CD8-positive, alpha-beta memory T cell (primary cell): ENCODE results near the gene PKP4. TPM values are rescaled to one million over a fixed set of nuclear protein-coding genes. Genes with fewer than 3 reads are reported as not detected.

Experiments
- CTCF ChIA-PET: fragments of 350-600 bp; sonication (Branson Sonifier 250); formaldehyde crosslinking; loops from one replicate; lab custom pipeline; 2021; ENCODE audit warnings: antibody characterized with exemption; lab: Charles Lee
- POLR2A ChIA-PET: fragments of 350-600 bp; sonication (Branson Sonifier 250); formaldehyde crosslinking; loops from one replicate; lab custom pipeline; 2021; ENCODE audit warnings: antibody characterized with exemption; lab: Charles Lee
- DNase-seq, 5 donors: peaks; one replicate each; pipeline versions ENCODE4 v3.0.0 to v3.0.0-alpha.2; 2020 to 2022; ENCODE audit warnings: mixed read lengths in 1 of 5
- H3K27ac ChIP-seq: one replicate; pipeline ENCODE4 v1.7.0; 2013; ENCODE audit warnings: low read depth, mild to moderate bottlenecking, low read length, moderate library complexity
- H3K27me3 ChIP-seq: 2 replicates; pipeline ENCODE4 v1.7.0; 2013; ENCODE audit warnings: low read length, mild to moderate bottlenecking; ENCODE audit not compliant: insufficient read depth, poor library complexity, severe bottlenecking
- H3K36me3 ChIP-seq: 2 replicates; pipeline ENCODE4 v1.7.0; 2013; ENCODE audit warnings: mild to moderate bottlenecking, low read length, moderate library complexity; ENCODE audit not compliant: insufficient read depth
- H3K4me1 ChIP-seq: 2 replicates; pipeline ENCODE4 v1.7.0; 2013; ENCODE audit warnings: mild to moderate bottlenecking, low read length, moderate library complexity; ENCODE audit not compliant: insufficient read depth
- H3K4me3 ChIP-seq: 2 replicates; pipeline ENCODE4 v1.7.0; 2013; ENCODE audit warnings: mild to moderate bottlenecking, low read length
- H3K9me3 ChIP-seq: 2 replicates; pipeline ENCODE4 v1.7.0; 2013; ENCODE audit warnings: mild to moderate bottlenecking, low read length
- H3K27ac Mint-ChIP-seq, 8 donors: one replicate each; pipeline ENCODE4 v1.8.0; 2020 to 2021; ENCODE audit warnings: mixed read lengths in 8 of 8, mild to moderate bottlenecking in 6 of 8, inconsistent platforms in 3 of 8, moderate library complexity in 3 of 8
- H3K27me3 Mint-ChIP-seq, 2 donors: one replicate each; pipeline ENCODE4 v1.8.0; 2020 to 2021; ENCODE audit warnings: mixed read lengths in 2 of 2, mild to moderate bottlenecking in 1 of 2, moderate library complexity in 1 of 2
- H3K36me3 Mint-ChIP-seq, 3 donors: one replicate each; pipeline ENCODE4 v1.8.0; 2020 to 2021; ENCODE audit warnings: mixed read lengths in 3 of 3, inconsistent platforms in 1 of 3, mild to moderate bottlenecking in 1 of 3
- H3K4me1 Mint-ChIP-seq, 3 donors: one replicate each; pipeline ENCODE4 v1.8.0; 2020 to 2021; ENCODE audit warnings: mixed read lengths in 3 of 3, inconsistent platforms in 1 of 3, mild to moderate bottlenecking in 1 of 3
- H3K4me3 Mint-ChIP-seq, 7 donors: one replicate each; pipeline ENCODE4 v1.8.0; 2020 to 2021; ENCODE audit warnings: mixed read lengths in 7 of 7, mild to moderate bottlenecking in 6 of 7, moderate library complexity in 4 of 7, inconsistent platforms in 2 of 7
- H3K9me3 Mint-ChIP-seq, 5 donors: one replicate each; pipeline ENCODE4 v1.8.0; 2020 to 2022; ENCODE audit warnings: mixed read lengths in 5 of 5, mild to moderate bottlenecking in 3 of 5, moderate library complexity in 2 of 5, inconsistent platforms in 1 of 5
- polyA plus RNA-seq: library from polyadenylated mRNA; unstranded; fragments of 300-500 nt; fragmentation: Illumina TruSeq; gene quantifications from one replicate; pipeline ENCODE4 v1.2.3, GENCODE V29; 2021
- total RNA-seq, 2 experiments: library from RNA; stranded (reverse); gene quantifications; one replicate each; pipeline ENCODE4 v1.2.3, GENCODE V29; 2021

Gene PKP4
- total and polyA plus RNA-seq, 3 experiments from 2014 or later, result 1.5 to 32.2 (median 29.6) TPM

GRCh38 chr2:158729873-158730620, 273.3 kb downstream of the PKP4 start:
- H3K4me1 Mint-ChIP-seq, result no peaks in the 10 kb centered on the region
- POLR2A ChIA-PET, result no interaction called here

GRCh38 chr2:158730621-158731140, 273.9 kb downstream of the PKP4 start:
- no peaks in the 10 kb centered on the region for H3K36me3 Mint-ChIP-seq
- H3K4me1 Mint-ChIP-seq, result no peaks in the 10 kb centered on the region
- Histone ChIP-seq H3K27ac (no peak overlapping the region), H3K4me3 (no peak overlapping the region), H3K9me3 (no peaks in the 10 kb centered on the region), H3K27me3 (no peaks in the 10 kb centered on the region), H3K36me3 (no peaks in the 10 kb centered on the region), H3K4me1 (no peaks in the 10 kb centered on the region)
- H3K9me3 Mint-ChIP-seq, result no peaks in the 10 kb centered on the region
- H3K4me3 Mint-ChIP-seq, result no peak overlapping the region
- no peak overlapping the region for H3K27ac Mint-ChIP-seq
- H3K27me3 Mint-ChIP-seq, result peaks cover 9% of the 10 kb centered on the region in 2 donors
- no peak for DNase-seq
- ChIA-PET CTCF (no interaction called here), POLR2A (no interaction called here)

More at GRCh38 chr2:158729873-158730620, 273.3 kb downstream of the PKP4 start:
- Mint-ChIP-seq H3K4me3 (no peak overlapping the region), H3K36me3 (no peaks in the 10 kb centered on the region), H3K27me3 (peaks cover 9% of the 10 kb centered on the region in 2 donors), H3K9me3 (no peaks in the 10 kb centered on the region), H3K27ac (no peak overlapping the region)
- no peak for DNase-seq
- H3K36me3 ChIP-seq, result no peaks in the 10 kb centered on the region
- no peaks in the 10 kb centered on the region for H3K9me3 ChIP-seq
- H3K4me3 ChIP-seq, result no peak overlapping the region
- no peak overlapping the region for H3K27ac ChIP-seq
- no peaks in the 10 kb centered on the region for H3K27me3 ChIP-seq
- CTCF ChIA-PET, result no interaction called here
- H3K4me1 ChIP-seq, result no peaks in the 10 kb centered on the region

- H3K9me3 ChIP-seq, result no peaks in the 10 kb centered on the region
- H3K4me1 Mint-ChIP-seq, result no peaks in the 10 kb centered on the region
- H3K27me3 Mint-ChIP-seq, result peaks cover 9 to 10% of the 10 kb centered on the region in 2 donors
- H3K27me3 ChIP-seq, result no peaks in the 10 kb centered on the region
- H3K4me3 Mint-ChIP-seq, result no peak overlapping the region
- CTCF ChIA-PET, result no interaction called here
- no peaks in the 10 kb centered on the region for H3K4me1 ChIP-seq
- H3K36me3 Mint-ChIP-seq, result no peaks in the 10 kb centered on the region
- H3K27ac Mint-ChIP-seq, result no peak overlapping the region
- POLR2A ChIA-PET, result no interaction called here
- H3K27ac ChIP-seq, result no peak overlapping the region
- no peak for DNase-seq
- H3K36me3 ChIP-seq, result no peaks in the 10 kb centered on the region
- H3K9me3 Mint-ChIP-seq, result no peaks in the 10 kb centered on the region
- no peak overlapping the region for H3K4me3 ChIP-seq
These were observed 274.6 kb downstream of the PKP4 start for GRCh38 chr2:158731386-158731785.

Other genes with a start within 250 kb of the PKP4 start
- under 1 TPM in 1 of 2 experiments, not detected in 1; 0.40 TPM for gene CCDC148, start 199 bp upstream of the PKP4 start, total RNA-seq
- not detected for gene CCDC148, start 199 bp upstream of the PKP4 start, polyA plus RNA-seq